Measurements from ENCODE around the gene GASK1A. TPM values are rescaled to one million over a fixed set of nuclear protein-coding genes. Genes with fewer than 3 reads are reported as not detected.

The GASK1A gene
- total RNA-seq, 1 experiment from 2014 or later: 5.4 TPM

GRCh38 chr3:43097400-43098080, 118.4 kb downstream of the GASK1A start:
- H3K9me3 Mint-ChIP-seq: no peaks in the 10 kb centered on the region

More at GRCh38 chr3:43097400-43098080, 118.4 kb downstream of the GASK1A start:
- Histone ChIP-seq H4K5ac (ENCODE audit: insufficient read length, low read depth, low read length) (no peak overlapping the region), H2BK12ac (ENCODE audit: insufficient read length, low read depth, low read length) (no peak overlapping the region), H3K79me1 (ENCODE audit: insufficient read depth, low read depth, low read length, poor library complexity, severe bottlenecking) (peaks cover 4% of the 10 kb centered on the region), H3K18ac (ENCODE audit: insufficient read length, low read depth, low read length) (no peak overlapping the region), H2BK5ac (ENCODE audit: insufficient read length, low read length) (no peak overlapping the region), H3K14ac (ENCODE audit: insufficient read depth, low read length) (no peak overlapping the region), H3K4me1 (ENCODE audit: insufficient read depth, low read length) (no peaks in the 10 kb centered on the region), H3K4ac (ENCODE audit: low read depth, low read length) (no peak overlapping the region), H3K27ac (ENCODE audit: insufficient read length, low read depth, low read length) (no peak overlapping the region), H2BK15ac (ENCODE audit: low read depth, low read length) (no peak overlapping the region), H3K23me2 (ENCODE audit: insufficient read length, low read depth, low read length, poor library complexity, severe bottlenecking) (no peaks in the 10 kb centered on the region), H2BK120ac (ENCODE audit: low read depth, low read length, poor library complexity, severe bottlenecking) (no peak overlapping the region), H3T11ph (ENCODE audit: low read length) (no peak overlapping the region), H2BK20ac (ENCODE audit: low read depth, low read length, poor library complexity, severe bottlenecking) (no peak overlapping the region), H4K8ac (replicated peaks; ENCODE audit: insufficient read length, low read depth, low read length) (no peak overlapping the region), H3K9me3 (ENCODE audit: control insufficient read depth, low read depth, low read length) (no peaks in the 10 kb centered on the region), H4K91ac (ENCODE audit: insufficient read length, low read depth, low read length) (no peak overlapping the region), H3K27me3 (ENCODE audit: insufficient read depth, low read length) (no peaks in the 10 kb centered on the region), H3K56ac (ENCODE audit: insufficient read length, low read depth, low read length) (no peak overlapping the region), H3K4me2 (ENCODE audit: insufficient read depth, insufficient read length, low read length) (no peak overlapping the region), H3K9ac (ENCODE audit: extremely low read depth, insufficient read length, low read length) (no peak overlapping the region), H3K23ac (ENCODE audit: insufficient read length, low read depth, low read length) (no peak overlapping the region), H4K20me1 (ENCODE audit: control insufficient read depth, insufficient read depth, insufficient read length) (no peaks in the 10 kb centered on the region), H2AK5ac (ENCODE audit: insufficient read length, low read length) (no peak overlapping the region), H2AFZ (ENCODE audit: low read length) (no peak overlapping the region), H3K79me2 (ENCODE audit: insufficient read depth, low read length) (no peaks in the 10 kb centered on the region)
- no peaks in the 10 kb centered on the region; a peak in 1 of 7 replicates for H3K36me3 Mint-ChIP-seq (ENCODE audit: insufficient read depth in 1 of 3, low read depth in 3 of 3)
- no CpG with 5 or more reads among the region's 5 CpGs for WGBS (ENCODE audit: extremely low coverage, insufficient read length, low lambda C conversion rate)
- no peaks in the 10 kb centered on the region for H3K27me3 Mint-ChIP-seq (ENCODE audit: low read depth)
- H3K27ac Mint-ChIP-seq: no peak overlapping the region
- no peak overlapping the region for H3K4me3 Mint-ChIP-seq
- DNase-seq: no peak
- TF ChIP-seq CTCF (conservative IDR thresholded peaks at IDR 0.05): no peak
- peaks cover 20 to 23% of the 10 kb centered on the region in 2 experiments; a peak in 3 of 4 replicates for H3K4me1 Mint-ChIP-seq

Data from H9 (cell line).